NCI-H1694 (cell line): ENCODE measurements around the gene THSD4.
"Not testable (repeated sequence)": the region's sequence is repeated elsewhere in the genome, so short reads cannot be mapped to it uniquely, and the experiment has no call there.

ENCODE experiments used
- DNase-seq: peaks from one replicate; lab custom pipeline; 2025; lab: John Stamatoyannopoulos, UW

Gene THSD4

DNA sequence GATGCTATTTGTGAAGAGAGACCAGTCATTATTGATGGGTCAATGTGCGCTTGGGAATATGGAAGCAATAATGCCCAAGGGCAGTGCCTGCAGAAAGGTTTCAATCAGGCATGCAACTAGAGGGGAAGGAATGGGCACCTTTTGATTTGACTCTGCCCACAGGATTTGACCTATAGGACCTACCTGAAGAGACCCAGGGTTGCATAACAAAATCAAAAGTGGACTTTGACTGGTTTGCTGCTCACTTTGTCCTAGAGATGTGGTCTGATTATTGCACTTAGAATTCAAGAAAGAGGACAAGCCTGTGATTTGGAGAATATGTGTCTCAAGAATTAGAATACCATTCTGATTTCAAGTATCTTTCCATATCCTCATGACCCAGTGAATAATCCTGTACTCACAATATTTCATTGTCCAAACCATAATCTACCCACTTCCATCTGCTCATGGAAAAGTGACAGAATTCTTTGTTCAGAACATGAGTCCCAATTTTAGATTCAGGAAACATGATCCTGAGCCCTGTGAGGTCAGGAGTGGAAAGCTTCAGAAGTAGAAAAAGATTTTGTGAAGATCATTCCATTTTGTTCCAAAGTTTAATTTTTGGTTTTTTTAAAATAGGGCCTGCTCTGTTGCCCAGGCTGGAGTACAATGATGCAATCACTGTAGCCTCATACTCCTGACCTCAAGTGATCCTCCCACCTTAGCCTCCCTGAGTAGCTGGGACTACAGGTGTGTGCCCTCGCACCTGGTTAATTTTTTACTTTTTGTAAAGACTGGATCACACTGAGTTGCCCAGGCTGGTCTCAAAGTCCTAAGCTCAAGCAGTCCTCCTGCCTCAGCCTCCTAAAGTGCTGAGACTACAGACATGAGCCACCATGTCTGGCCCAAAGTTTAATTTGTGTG is 543.8 kb downstream of the THSD4 start:
- DNase-seq = no peak

DNA sequence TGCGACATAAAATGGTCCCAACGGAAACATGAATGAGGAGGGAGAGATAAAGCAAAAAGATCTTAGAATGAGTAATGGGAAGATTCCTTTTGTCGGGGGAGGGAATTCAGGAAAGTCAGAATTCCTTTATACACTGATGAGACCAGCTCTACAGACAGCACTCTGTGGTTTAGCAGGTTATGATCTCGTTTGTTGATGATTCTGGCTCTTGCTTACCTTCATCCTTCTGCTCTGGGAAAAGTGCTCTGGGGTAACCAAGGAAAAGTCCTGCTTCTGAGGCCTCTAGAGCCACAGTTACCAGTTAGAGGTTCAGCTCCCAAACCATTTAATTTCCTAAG is 544.4 kb downstream of the THSD4 start:
- DNase-seq = no peak

DNA sequence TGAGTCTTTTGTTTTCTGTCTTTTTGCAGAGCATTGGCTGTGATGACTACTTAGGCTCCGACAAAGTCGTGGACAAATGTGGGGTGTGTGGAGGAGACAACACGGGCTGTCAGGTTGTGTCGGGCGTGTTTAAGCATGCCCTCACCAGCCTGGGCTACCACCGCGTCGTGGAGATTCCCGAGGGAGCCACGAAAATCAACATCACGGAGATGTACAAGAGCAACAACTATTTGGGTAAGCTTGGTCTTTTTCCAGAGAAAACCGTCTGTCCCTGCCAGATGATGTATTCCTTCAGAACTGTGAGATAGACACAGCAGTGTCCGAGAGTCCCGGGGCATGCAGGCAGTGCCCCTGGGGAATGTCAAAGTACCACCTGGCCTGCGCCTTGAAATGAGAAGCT is 545.2 kb downstream of the THSD4 start:
- DNase-seq = peak; percentile 59

DNA sequence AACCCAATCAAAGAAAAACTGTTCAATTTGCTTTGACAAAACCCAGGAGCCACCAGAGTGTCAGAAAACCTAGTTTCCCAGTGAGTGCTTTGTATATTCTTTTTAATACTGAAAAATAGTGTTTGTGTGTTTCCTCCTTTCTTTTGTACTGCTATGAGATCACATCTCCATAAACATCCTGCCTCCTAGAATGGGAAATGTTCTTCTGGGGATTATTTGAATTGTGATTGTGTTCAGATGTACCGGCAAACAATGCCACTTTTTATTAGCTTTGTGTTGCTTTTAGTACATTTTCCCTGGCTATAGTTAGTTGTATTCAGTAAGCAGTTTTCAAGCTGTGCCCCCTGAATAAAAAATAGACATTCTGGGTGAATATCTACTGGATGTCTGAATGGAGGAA is 547.0 kb downstream of the THSD4 start:
- DNase-seq = no peak

DNA sequence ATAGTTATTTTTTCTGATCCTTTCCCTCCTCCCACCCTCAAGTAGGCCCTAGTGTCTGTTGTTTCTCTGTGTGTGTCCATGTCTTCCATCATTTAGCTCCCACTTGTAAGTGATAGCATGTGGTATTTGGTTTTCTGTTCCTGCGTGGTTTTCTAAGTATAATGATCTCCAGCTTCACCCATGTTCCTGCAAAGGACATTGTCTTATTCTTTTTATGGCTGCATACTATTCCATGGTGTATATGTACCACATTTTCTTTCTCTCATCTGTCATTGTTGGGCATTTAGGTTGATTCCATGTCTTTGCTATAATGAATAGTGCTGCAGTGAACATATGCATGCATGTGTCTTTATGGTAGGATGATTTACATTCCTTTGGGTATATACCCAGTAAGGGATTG is 549.4 kb downstream of the THSD4 start:
- DNase-seq = no peak

DNA sequence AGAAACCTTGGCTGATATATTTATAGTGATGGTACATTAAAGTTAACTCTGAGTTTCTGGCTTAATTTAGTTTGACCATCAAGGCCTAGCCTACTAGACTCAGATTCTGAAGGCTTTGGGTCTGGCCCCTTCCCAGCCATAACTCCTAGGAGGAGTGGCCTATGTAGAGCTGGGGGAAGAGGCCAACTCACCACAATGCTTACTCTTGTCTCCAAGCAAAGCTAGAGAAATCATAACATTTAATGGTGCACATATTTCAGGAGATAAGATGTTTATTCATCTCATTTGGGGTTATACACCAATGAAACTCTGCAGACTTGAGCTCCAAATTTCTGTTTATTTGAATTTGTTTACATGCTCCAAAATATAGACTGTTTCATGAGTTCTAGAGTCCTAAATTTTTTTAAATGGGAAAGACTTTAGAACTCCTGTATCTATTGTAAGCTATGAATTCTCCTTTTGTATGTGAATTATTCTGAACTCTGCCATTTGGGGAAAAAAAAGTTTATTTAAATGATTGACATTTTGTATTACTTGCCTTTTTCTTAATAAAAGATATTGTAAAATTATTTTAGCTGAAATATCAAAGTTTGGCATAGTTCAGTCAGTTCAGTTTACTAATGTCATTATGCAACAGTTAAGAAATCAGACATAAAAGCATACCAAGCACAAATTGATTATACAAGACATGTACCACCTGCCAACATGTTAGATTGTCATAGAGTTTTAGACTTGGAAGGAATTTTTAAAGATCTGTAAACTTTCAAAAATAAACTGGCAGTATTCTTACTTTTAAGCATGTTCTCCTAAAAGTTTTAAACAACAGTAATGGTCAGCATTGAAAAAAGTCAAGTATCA is 551.7 kb downstream of the THSD4 start:
- DNase-seq = no peak

DNA sequence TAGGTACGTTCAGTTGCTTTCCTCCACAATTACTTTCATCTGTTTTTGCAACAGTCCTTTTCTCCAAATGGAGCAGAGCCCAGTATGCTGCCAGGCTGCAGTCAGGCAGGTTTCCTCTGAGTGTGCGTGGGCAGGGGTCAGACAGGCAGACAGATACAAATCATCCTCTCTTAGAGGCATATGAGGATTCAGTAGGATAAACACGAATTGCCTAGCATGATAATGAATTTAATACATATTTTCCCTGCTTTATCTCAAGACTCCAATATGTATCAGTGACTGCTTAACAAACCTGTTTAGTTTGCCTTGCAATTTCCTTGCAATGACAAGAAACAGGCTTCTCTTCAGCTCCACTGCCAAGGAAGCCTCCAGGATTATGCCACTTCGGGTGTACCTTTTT is 554.4 kb downstream of the THSD4 start:
- DNase-seq = no peak

DNA sequence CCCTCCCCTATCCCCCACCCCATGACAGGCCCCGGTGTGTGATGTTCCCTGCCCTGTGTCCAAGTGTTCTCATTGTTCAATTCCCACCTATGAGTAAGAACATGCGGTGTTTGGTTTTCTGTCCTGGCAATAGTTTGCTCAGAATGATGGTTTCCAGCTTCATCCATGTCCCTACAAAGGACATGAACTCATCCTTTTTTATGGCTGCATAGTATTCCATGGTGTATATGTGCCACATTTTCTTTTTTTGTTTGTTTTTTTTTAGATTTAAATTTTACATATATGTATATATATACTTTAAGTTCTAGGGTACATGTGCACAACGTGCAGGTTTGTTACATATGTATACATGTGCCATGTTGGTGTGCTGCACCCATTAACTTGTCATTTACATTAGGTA is 555.0 kb downstream of the THSD4 start:
- DNase-seq = not testable (repeated sequence)

DNA sequence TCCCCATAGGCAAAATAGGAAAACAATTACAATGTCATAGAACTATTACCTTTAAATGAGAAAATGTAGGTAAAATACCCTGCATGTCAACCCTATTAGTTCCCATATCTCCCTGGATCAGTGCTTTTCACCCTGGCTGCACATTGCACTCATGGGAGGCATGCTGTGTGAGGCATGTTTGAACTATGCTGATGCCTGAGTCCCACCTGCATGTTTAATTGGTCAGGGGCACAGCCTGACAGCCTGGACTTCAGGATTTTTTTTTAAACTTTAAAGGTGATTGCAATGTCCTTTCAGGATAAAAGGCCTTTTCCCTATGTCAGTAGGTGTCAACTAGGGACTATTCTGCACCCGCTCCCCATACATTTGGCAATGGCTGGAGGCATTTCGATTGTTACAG is 559.1 kb downstream of the THSD4 start:
- no peak for DNase-seq

DNA sequence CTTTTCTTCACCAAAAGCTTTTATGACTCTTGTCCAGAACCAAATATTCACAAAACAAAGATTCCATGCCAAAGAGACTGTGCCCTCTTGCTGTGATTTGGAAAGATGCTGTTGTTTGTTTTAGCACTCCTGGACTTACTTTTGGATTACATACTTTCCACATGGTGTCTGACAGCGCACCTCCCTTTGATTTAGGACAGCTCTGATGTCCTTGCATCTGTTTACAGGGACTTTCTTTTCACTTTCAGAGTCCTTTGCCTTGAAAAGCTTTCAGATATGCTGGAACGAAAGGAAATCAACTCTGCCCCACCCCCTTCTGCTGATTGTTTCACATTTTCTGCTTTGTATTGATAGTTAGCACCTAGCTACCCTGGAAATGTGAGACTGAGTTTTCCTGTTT is 562.1 kb downstream of the THSD4 start:
- no peak for DNase-seq

DNA sequence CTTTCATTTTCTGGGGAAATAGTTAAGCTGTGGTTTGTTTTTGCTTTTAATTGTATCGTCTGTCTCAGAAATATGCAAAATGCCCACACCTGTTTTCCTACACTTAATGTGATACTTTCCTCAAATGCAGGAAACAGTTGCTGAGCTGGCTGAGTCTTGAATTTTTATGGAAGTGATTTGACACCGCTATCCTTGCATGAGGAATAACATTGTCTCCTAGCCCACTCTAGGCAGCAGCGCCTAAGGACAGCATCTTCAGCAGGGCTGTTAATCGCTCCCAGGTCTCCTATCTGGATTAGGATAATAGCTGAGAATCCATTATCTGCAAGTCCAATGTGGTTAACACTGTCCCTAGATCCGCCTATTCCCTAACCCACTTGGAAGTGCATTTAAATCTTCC is 562.5 kb downstream of the THSD4 start:
- no peak for DNase-seq

DNA sequence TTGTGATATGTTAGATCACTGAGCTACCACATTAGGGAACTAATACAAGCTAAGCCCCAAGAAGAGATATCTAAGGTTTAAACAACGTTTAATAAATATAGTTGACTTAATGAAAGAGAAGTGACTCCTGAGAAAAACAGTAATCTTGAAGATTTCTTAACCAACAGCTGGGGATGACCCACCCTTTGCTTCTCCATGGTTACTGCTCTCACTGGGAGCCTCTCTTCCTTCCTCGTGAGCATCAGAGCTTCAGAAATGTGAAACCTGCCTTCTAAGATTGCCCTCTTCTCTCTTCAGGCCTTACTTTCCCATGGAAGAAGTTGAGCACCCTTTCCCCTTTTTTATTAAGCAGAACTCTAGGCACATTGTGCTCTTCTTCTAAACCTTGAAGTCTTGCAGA is 562.9 kb downstream of the THSD4 start:
- no peak for DNase-seq

DNA sequence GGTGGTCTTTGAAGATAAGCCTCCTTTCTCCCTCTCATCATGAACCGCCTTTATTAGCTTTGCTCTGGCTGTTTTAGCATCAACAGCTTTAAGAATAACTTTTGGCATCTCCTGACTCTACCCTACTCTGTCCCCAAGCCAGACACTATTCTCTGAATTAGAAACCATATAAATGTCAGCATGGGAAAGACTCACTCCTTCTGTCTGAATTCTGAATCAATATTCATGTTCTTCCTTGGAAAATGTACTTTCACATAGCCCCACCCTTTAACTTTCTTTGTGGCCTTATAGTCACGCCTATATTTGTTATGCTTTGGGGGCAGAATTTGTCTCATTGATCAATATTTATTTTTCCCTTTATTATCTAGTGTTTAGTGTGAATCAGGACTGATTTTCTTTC is 563.3 kb downstream of the THSD4 start:
- no peak for DNase-seq

DNA sequence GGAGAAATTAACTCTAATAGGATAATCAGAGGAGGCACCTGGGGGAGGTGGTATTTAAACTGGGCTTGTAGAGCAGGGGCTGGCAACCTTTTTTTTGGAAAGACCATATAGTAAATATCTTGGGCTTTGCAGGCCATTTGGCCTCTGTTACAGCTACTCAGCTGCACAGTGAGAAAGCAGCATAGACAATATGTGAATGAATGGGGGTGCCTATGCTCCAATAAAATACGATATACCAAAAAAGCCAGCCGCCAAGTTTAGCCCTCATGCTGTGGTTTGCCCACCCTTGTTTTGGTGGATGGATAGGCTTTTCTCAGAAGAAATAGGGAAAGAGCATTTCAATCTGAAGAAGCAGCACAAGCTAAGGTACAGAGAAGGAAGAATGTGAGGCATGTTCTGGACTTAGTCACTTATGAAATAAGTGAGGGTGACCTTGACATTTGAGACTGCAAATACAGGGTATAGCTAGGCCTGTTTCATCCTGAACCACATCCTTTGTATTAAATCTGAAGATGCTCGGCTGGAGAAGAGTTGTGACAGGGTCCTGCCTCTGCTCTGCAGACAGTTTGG is 564.0 kb downstream of the THSD4 start:
- DNase-seq = no peak

DNA sequence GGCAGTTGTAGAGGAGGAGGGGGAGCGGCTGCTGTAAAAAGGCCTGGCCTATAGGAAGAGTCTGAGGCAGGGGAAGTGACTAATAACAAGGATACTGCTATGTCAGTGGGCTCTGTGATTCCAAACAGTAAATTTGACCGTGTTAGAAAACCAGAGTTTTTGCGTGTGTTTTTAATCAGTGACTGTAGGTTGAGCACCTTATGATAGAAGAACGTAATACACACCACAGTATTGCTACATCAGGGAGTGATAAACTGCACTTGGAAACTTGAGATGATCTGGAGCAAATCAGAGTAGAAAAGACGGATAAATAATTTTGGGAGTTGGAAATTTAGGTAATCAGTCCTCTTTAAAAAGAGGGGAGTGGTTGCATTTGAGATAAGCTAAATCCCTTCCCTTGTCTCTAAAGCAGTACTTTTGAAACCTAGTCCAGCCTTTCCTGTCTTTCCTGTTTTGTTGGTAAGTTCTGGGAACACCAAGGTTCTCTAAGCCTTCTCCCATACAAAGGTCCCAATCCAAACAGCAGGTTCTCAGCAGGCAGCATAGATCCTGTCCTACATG is 564.6 kb downstream of the THSD4 start:
- no peak for DNase-seq

DNA sequence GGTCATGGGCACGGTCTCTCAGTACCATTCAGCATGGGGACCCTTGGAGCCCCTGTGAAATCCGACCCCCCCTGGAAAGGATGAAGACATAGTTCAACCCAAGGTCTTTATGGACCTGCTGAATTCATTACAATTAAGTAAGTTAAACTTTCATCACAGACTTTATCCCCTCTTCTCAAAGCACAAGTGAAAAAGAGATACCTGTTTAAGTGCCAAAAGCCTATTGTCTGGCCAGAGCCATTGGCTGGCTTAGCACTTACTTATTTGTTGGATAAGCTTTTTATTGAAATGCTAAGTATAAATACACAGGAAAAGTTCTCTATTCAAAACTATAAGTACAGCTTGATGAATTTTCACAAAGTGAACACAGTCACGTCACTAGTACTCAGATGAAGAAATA is 566.7 kb downstream of the THSD4 start:
- DNase-seq = no peak

DNA sequence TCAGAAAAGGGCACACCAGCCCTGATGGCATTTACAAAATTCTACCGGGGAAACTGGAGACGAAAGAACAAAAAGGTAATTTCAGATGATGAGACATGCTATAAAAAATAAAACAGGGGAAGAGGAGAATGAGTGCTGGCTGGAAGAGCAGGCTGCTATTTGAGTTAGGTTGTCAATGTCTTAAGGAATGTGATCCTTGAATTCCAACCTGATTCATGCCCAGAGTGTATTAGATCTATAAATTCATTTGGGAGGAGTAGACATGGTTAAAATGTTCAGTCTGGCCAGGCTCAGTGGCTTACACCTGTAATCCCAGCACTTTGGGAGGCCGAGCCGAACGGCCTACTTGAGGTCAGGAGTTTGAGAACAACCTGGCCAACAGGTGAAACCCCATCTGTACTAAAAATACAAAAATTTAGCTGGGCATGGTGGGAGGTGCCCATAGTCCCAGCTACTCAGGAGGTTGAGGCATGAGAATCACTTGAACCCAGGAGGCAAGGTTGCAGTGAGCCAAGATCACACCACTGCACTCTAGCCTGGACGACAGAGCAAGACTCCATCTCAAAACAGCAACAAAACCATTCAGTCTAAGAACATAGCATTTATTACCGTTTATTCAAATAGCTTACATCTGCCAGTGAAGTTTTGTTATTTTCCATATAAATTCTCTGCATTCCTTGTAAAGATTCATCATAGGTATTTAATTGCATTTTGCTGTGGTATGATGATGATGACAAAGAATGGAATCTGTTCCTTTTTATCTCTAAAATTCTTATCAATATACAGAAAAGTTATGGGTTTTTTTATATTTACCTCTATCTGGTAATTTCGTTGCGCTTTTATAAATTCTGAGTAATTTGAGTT is 568.4 kb downstream of the THSD4 start:
- no peak for DNase-seq

DNA sequence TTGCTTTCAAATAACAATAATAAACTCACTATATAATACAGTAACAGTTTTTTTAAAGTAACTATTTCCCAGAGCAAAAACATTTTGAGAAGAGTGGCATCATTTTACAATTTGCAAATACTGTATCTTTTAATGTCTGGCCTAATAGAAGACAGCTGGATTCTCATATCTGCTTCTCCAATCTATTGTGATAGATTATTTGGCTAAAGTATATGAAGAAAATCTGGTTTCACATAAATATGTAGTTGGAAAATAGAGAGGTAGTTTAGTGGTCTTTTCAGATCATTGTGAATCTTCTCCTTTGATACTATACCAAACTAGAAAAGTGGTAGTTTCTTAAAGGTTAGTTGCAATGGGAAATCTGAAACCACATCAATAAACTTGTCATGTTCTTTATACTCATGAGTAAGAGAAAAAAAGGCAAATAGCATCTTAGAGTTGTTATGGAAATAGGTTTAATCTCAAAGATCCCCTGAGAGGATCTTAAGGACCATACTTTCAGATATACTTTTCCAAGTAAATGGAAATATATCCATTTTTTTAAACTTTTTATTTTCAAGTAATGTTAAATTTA is 570.2 kb downstream of the THSD4 start:
- DNase-seq = no peak

DNA sequence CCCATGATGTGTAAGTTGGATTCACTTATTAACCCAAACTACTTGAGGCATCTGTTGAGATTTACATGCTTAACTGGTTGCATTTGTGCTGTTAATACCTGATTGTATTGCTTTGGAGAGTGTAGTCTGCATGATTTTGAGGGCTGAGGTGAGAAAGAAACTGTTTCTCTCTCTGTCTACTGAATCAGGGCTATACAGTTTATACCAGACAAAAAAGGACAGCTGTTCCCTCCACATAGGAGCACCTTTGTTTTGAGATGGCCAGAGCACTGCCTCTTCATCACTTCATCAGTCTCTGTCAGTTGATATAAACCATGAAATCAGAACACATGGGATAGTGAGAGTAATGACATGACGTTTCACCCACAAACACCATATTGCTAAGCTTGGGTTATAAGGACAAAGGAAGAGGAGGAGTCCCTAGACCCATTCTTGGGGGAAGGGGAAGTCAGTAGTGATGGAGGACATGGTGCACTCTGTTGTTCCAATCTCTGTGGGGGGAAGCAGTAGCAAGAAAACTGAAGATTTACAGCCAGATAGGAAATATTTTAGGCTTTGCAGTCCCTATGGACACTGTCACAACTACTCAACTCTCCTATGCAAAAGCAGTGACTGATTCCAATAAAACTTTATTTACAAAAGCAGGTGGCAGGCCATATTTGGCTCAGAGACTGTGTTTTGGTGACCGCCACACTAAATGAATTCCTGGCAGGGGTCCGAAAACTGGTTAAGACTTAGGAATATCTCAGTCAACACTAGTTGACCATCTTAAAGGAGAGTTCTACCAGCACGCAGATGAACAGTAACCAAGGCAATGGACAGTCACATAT is 571.2 kb downstream of the THSD4 start:
- no peak for DNase-seq

DNA sequence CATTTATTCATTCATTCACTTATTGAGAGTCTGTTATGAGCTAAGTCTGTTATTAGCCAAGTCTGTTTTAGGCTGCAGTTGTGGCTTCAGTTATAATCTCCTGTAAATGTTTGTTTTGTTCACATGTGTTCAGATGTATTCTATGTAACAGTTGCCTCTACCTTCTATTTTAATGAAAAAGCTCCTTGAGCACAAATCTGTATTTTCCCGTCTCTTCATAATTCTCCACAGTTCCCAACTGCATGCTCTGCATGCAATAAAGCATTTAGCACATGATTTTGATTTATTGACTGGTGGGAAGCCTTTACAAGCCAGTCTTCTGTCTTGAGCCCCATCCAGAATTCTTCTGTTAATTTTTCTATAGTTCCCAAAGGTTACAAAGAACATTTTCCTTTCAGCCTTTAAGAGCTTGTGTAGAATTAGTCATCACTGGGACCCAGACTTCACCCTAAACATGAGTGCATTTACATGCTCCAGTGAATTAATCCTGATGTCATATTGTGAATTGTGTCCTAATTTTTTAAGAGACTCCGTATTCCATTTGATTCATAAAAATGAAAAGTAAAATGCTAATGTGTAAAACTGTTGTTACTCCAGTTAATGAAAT is 572.7 kb downstream of the THSD4 start:
- no peak for DNase-seq
